Tibial nerve (tissue), 3 donors: ENCODE data around the gene TRAF6.

ENCODE experiments used
- CTCF ChIP-seq, 5 experiments: fragments of 200-600 bp in 3 of 5; fragments of 450-650 bp in 2 of 5; sonication (generic) in 3 of 5; IDR thresholded peaks; one replicate each; pipeline ENCODE4 v1.5.1; 2016 to 2019; ENCODE audit warnings: antibody characterized with exemption in 5 of 5, mild to moderate bottlenecking in 3 of 5, moderate library complexity in 2 of 5
- POLR2A ChIP-seq, 2 donors: fragments of 450-650 bp; IDR thresholded peaks; one replicate each; pipeline ENCODE4 v1.6.1; 2017; ENCODE audit warnings: antibody characterized with exemption in 2 of 2, mild to moderate bottlenecking in 2 of 2, moderate library complexity in 2 of 2

- TF ChIP-seq CTCF (IDR thresholded peaks at IDR 0.05) (no peak), POLR2A (IDR thresholded peaks at IDR 0.05) (no peak)
Measured at GRCh38 chr11:36500315-36500721, 9.8 kb downstream of the TRAF6 start.
